DND-41 (cell line): ENCODE data around the gene EIF6.

Source experiments
- ATAC-seq: fragments of 200-7000 bp; cut with Tn5 transposase; 3 replicates; pipeline ENCODE4 v1.9.1; 2021; ENCODE audit warnings: low read depth; ENCODE audit not compliant: insufficient read depth
- DNase-seq: peaks from one replicate; pipeline ENCODE4 v3.0.0-alpha.2; 2020
- H2AFZ ChIP-seq: 2 replicates; pipeline ENCODE4 v1.6.0; 2012; ENCODE audit warnings: low read depth, low read length
- H3K27ac ChIP-seq: 2 replicates; pipeline ENCODE4 v1.5.1; 2012; ENCODE audit warnings: low read length, inconsistent platforms
- H3K27me3 ChIP-seq: fragments of 200-600 bp; sonication (generic); 2 replicates; pipeline ENCODE4 v1.6.0; 2012; ENCODE audit warnings: low read length, mild to moderate bottlenecking, inconsistent platforms; ENCODE audit not compliant: insufficient read depth, poor library complexity
- H3K36me3 ChIP-seq: 2 replicates; pipeline ENCODE4 v1.5.1; 2012; ENCODE audit warnings: low read length, inconsistent platforms; ENCODE audit not compliant: insufficient read depth
- H3K4me1 ChIP-seq: 2 replicates; pipeline ENCODE4 v1.5.1; 2012; ENCODE audit warnings: mild to moderate bottlenecking, low read length; ENCODE audit not compliant: insufficient read depth
- H3K4me2 ChIP-seq: 2 replicates; pipeline ENCODE4 v1.6.0; 2012; ENCODE audit warnings: mild to moderate bottlenecking, moderate library complexity, low read length, inconsistent platforms; ENCODE audit not compliant: insufficient read depth
- H3K4me3 ChIP-seq, 2 experiments: fragments of 200-600 bp in 1 of 2; shearing (Covaris generic) in 1 of 2; 2 replicates each; pipeline ENCODE4 v1.5.1; 2012 to 2016; ENCODE audit warnings: inconsistent platforms in 2 of 2, low read length in 2 of 2, mild to moderate bottlenecking in 2 of 2, low read depth in 1 of 2, moderate library complexity in 1 of 2
- H3K79me2 ChIP-seq: 2 replicates; pipeline ENCODE4 v1.6.0; 2012; ENCODE audit warnings: low read length, inconsistent platforms; ENCODE audit not compliant: insufficient read depth
- H3K9ac ChIP-seq: 2 replicates; pipeline ENCODE4 v1.6.0; 2012; ENCODE audit warnings: low read depth, mild to moderate bottlenecking, inconsistent platforms, low read length, moderate library complexity
- H3K9me3 ChIP-seq: 2 replicates; pipeline ENCODE4 v1.5.1; 2012; ENCODE audit warnings: low read length, moderate library complexity, mild to moderate bottlenecking, inconsistent platforms; ENCODE audit not compliant: insufficient read depth, severe bottlenecking
- H4K20me1 ChIP-seq: 2 replicates; pipeline ENCODE4 v1.6.0; 2012; ENCODE audit warnings: low read length; ENCODE audit not compliant: insufficient read depth
- EZH2 ChIP-seq: IDR thresholded peaks from 3 replicates; pipeline ENCODE4 v1.6.1; 2012; ENCODE audit warnings: borderline replicate concordance, low read depth, mild to moderate bottlenecking, moderate library complexity, low read length, inconsistent platforms; ENCODE audit not compliant: severe bottlenecking
- TF ChIP-seq, protein P1 (sequence below): IDR thresholded peaks from 2 replicates; pipeline ENCODE4 v1.5.1; 2012; ENCODE audit warnings: borderline replicate concordance, low read length, moderate library complexity, mild to moderate bottlenecking; ENCODE audit not compliant: poor library complexity, severe bottlenecking; ENCODE audit errors: extremely low read depth

EIF6 gene

DNA sequence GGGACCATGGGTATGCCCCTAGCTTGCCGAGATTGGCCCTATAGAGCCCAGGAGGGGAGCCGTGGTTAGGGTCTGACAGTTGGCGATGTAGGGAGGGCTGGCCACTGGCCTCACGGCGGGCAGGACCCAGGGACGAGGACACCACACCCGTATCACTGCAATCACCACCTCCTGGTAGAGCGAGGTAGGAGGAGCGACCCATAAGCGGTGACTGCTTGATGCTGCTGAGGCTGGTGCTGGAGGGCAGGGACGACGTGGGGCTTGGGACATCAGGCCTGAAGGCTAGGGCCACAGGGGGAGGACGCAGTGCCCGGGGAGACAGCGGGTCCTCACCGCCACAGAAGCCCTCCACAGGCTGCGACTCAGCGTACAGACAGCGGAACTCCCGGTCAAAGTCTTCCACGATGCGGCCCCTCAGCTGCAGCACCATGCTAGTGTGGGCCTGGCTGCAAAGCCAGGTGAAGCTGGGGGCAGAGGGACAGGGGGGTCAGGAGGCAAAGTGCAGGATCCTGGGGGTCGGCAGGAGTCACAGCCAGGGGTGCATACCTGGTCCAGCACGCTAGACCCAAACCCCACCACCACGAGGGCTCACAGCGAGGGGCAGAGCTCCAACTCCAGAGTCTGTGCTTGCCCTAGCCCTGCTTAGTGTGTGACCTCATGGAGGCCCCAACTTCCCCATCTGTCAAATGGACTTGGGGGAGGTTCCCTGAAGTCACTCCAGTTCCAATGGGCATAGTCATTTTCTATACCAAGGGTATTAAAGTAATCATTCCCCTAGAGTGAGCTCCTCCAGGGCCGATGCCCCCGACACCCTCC is 3.1 kb upstream of the EIF6 start:
- no peak for DNase-seq
- H3K9me3 ChIP-seq, result no peaks in the 10 kb centered on the region
- no peak overlapping the region for H3K4me2 ChIP-seq
- H3K27me3 ChIP-seq, result peaks cover 10% of the 10 kb centered on the region
- no peaks in the 10 kb centered on the region; the same call in 1 of the 2 replicates for H3K36me3 ChIP-seq
- no peak overlapping the region for H3K9ac ChIP-seq
- peaks cover 15% of the 10 kb centered on the region for H3K79me2 ChIP-seq
- no peaks in the 10 kb centered on the region for H4K20me1 ChIP-seq
- ATAC-seq, result no peak
- H3K4me1 ChIP-seq, result peaks cover 22% of the 10 kb centered on the region
- H3K4me3 ChIP-seq, result no peak overlapping the region
- H2AFZ ChIP-seq, result no peak overlapping the region
- TF ChIP-seq, protein P1, sequence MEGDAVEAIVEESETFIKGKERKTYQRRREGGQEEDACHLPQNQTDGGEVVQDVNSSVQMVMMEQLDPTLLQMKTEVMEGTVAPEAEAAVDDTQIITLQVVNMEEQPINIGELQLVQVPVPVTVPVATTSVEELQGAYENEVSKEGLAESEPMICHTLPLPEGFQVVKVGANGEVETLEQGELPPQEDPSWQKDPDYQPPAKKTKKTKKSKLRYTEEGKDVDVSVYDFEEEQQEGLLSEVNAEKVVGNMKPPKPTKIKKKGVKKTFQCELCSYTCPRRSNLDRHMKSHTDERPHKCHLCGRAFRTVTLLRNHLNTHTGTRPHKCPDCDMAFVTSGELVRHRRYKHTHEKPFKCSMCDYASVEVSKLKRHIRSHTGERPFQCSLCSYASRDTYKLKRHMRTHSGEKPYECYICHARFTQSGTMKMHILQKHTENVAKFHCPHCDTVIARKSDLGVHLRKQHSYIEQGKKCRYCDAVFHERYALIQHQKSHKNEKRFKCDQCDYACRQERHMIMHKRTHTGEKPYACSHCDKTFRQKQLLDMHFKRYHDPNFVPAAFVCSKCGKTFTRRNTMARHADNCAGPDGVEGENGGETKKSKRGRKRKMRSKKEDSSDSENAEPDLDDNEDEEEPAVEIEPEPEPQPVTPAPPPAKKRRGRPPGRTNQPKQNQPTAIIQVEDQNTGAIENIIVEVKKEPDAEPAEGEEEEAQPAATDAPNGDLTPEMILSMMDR, result no peak
- no peak for TF ChIP-seq EZH2
- H3K27ac ChIP-seq, result no peak overlapping the region

DNA sequence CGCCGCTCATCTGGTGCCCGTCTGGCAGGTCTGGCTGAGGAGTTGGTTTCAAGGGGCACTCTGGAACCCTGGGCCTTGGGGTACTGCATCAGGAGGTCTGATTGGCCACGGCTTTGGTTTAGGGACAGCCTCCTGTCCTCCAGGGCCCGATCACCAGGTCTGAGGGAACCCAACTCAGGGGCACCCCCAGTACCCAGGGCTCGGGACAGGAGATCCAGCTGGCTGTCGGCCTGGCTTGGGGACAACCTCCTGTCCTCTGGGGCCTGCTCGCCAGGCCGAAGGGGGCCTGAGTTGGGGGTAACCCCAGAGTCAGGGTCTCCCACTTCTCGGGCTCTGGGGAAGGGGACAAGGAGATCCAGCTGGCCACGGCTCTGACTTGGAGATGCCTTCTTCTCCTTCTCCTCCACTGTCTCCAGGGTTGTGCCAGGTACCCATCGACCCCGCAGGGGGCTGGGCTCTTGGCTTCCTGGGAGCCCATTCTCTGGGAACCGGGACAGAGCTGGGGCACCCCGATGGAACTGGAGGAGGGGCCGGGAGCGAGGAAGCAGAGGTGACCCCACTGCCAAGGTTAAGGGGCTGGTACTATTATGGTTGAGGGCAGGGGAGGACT is 2.4 kb upstream of the EIF6 start:
- Histone ChIP-seq H3K36me3 (peaks cover 4% of the 10 kb centered on the region), H3K4me3 (no peak overlapping the region), H3K27me3 (peaks cover 10% of the 10 kb centered on the region), H3K9me3 (no peaks in the 10 kb centered on the region), H3K27ac (no peak overlapping the region), H2AFZ (no peak overlapping the region), H3K4me1 (peaks cover 22% of the 10 kb centered on the region), H3K9ac (no peak overlapping the region), H4K20me1 (no peaks in the 10 kb centered on the region), H3K79me2 (peaks cover 20% of the 10 kb centered on the region), H3K4me2 (no peak overlapping the region)
- DNase-seq, result no peak
- ATAC-seq, result no peak
- TF ChIP-seq EZH2, result no peak
- TF ChIP-seq, protein P1, result no peak

DNA sequence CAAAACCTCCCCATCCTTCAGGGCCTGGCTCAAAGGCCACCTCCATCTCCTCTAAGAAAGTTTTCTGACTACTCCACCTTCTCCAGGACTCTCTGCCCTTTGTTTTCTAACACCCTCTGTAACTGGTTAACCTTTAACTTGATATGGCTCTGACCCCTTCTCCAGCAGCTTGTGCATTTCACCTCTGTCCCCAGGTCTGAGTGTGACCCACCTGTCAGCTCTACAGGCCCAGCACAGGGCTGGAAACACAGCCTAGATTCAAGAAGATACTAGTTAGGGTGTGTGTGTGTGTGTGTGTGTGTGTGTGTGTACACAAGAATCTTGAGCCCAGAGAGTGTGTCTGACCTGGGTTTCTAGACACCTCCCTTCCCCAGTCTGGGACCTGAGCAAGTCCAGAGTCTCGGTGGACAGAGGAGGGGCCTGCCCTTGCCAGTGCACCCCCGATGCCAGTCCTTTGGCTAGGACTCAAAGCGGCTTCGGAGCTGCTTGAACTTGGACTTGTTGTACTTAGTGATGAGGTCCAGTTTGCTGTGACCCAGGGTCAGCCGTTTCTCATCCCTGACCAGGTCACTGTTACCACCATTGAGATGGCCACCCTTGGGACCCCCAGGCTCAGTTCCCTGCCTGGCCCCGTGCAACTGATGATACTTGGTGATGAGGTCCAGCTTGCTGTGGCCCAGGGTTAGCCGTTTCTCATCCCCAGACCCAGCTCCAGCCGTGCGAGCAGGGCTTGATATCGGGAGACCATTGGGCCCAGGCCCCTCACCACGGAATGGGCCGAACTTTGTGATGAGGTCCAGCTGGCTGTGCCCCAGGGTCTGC is 1.7 kb upstream of the EIF6 start:
- Histone ChIP-seq H3K9me3 (no peaks in the 10 kb centered on the region), H4K20me1 (no peaks in the 10 kb centered on the region), H3K36me3 (peaks cover 4% of the 10 kb centered on the region), H2AFZ (0 out of 2 replicates have a peak overlapping the region, but pooled peaks have one; percentile 20), H3K4me1 (peaks cover 22% of the 10 kb centered on the region), H3K9ac (no peak overlapping the region), H3K79me2 (peaks cover 20% of the 10 kb centered on the region), H3K4me3 (no peak overlapping the region), H3K4me2 (no peak overlapping the region), H3K27ac (no peak overlapping the region), H3K27me3 (peaks cover 10% of the 10 kb centered on the region)
- DNase-seq (no peak), ATAC-seq (no peak)
- no peak for TF ChIP-seq EZH2
- TF ChIP-seq, protein P1, result no peak
